DMS 273 treated with DMSO at 0.1 percent for 48 hours (cell line): ENCODE data around the gene WDR41.
A peak's percentile ranks its signal among the peaks of the same experiment; 100 is the strongest.
"Not testable (repeated sequence)": the region's sequence is repeated elsewhere in the genome, so short reads cannot be mapped to it uniquely, and the experiment has no call there.

Experiments
- DNase-seq: peaks from one replicate; lab custom pipeline; 2025; lab: John Stamatoyannopoulos, UW

WDR41 gene

GRCh38 chr5:77491783-77492652 lies at the start of gene WDR41:
Gene WDR41 (minus strand): TSS chr5:77492316. CDS start chr5:77492220, 96 bp downstream.
- peak; percentile 72 for DNase-seq

GRCh38 chr5:77531297-77531696 lies 39.2 kb upstream of the WDR41 start:
- no peak for DNase-seq

- DNase-seq = no peak
Observed at GRCh38 chr5:77518304-77518703, 26.2 kb upstream of the WDR41 start.

GRCh38 chr5:77514457-77514856 lies 22.3 kb upstream of the WDR41 start:
- no peak for DNase-seq

GRCh38 chr5:77513321-77513720 lies 21.2 kb upstream of the WDR41 start:
- DNase-seq = no peak

GRCh38 chr5:77501132-77501531 lies 9.0 kb upstream of the WDR41 start:
- DNase-seq = not testable (repeated sequence)

- no peak for DNase-seq
Observed at GRCh38 chr5:77499973-77500372, 7.9 kb upstream of the WDR41 start.

GRCh38 chr5:77499441-77499840 lies 7.3 kb upstream of the WDR41 start:
- DNase-seq = no peak

GRCh38 chr5:77498952-77499351 lies 6.8 kb upstream of the WDR41 start:
- DNase-seq = no peak

- DNase-seq = no peak
Observed at GRCh38 chr5:77494935-77495334, 2.8 kb upstream of the WDR41 start.

GRCh38 chr5:77492653-77493000 lies 511 bp upstream of the WDR41 start:
- no peak for DNase-seq

GRCh38 chr5:77490741-77491344 lies 1.3 kb downstream of the WDR41 start:
- not testable (repeated sequence) for DNase-seq

- DNase-seq = peak; percentile 28
Observed at GRCh38 chr5:77486344-77486962, 5.7 kb downstream of the WDR41 start.

- DNase-seq = no peak
Observed at GRCh38 chr5:77483682-77484081, 8.4 kb downstream of the WDR41 start.

- not testable (repeated sequence) for DNase-seq
Observed at GRCh38 chr5:77475041-77475440, 17.1 kb downstream of the WDR41 start.

- not testable (repeated sequence) for DNase-seq
Observed at GRCh38 chr5:77468875-77469274, 23.2 kb downstream of the WDR41 start.

- DNase-seq = no peak
Observed at GRCh38 chr5:77463905-77464304, 28.2 kb downstream of the WDR41 start.

GRCh38 chr5:77461287-77461686 lies 30.8 kb downstream of the WDR41 start:
- DNase-seq = no peak

- no peak for DNase-seq
Observed at GRCh38 chr5:77454123-77454522, 38.0 kb downstream of the WDR41 start.

- DNase-seq = peak; percentile 8
Observed at GRCh38 chr5:77452351-77452750, 39.8 kb downstream of the WDR41 start.

- no peak for DNase-seq
Observed at GRCh38 chr5:77449981-77450380, 42.1 kb downstream of the WDR41 start.

- no peak for DNase-seq
Observed at GRCh38 chr5:77449277-77449676, 42.8 kb downstream of the WDR41 start.

- DNase-seq = no peak
Observed at GRCh38 chr5:77448831-77449230, 43.3 kb downstream of the WDR41 start.
